HepG2 (cell line): ENCODE data around the gene DPH6. TPM values are rescaled to one million over a fixed set of nuclear protein-coding genes. Genes with fewer than 3 reads are reported as not detected.

Experiments used
- ATAC-seq: fragments of 200-7000 bp; cut with Tn5 transposase; 3 replicates; pipeline ENCODE4 v1.9.1; 2020; ENCODE audit warnings: mild to moderate bottlenecking, moderate library complexity
- BruUV-seq: library from RNA; stranded (reverse); fragments of 400-500 nt; replicated peaks from 2 replicates; lab custom pipeline; 2021; lab: Mats Ljungman, UMichigan
- CTCF ChIA-PET: fragments of 300-600 bp; formaldehyde crosslinking; extraction: SDS; loops from one replicate; lab custom pipeline; 2021; ENCODE audit warnings: low total read pairs, inconsistent platforms, low intra/inter-chr PET ratio; lab: Yijun Ruan, JAX
- POLR2A ChIA-PET: fragments of 350-600 bp; sonication (Branson Sonifier 250); formaldehyde crosslinking; loops from one replicate; lab custom pipeline; 2020; ENCODE audit warnings: antibody characterized with exemption, inconsistent platforms; lab: Yijun Ruan, JAX
- DNase-seq: peaks from one replicate; pipeline ENCODE4 v3.0.0-alpha.2; 2015; ENCODE audit warnings: low spot score
- FAIRE-seq: peaks from 3 replicates; lab custom pipeline; 2011; peaks lifted over from hg19 to GRCh38; lab: Jason Lieb, UNC
- H2AFZ ChIP-seq: one replicate; pipeline ENCODE4 v1.6.1; 2011; ENCODE audit warnings: low read length, inconsistent platforms
- H3K27ac ChIP-seq: fragments of 300-600 bp; 3 replicates; pipeline ENCODE4 v1.8.0; 2011; ENCODE audit warnings: mixed run types, mild to moderate bottlenecking, mixed read lengths, low read length, inconsistent platforms; ENCODE audit not compliant: insufficient read depth; ENCODE audit errors: extremely low read length
- H3K27me3 ChIP-seq, 2 experiments: fragments of 200-600 bp in 1 of 2; 2 replicates in 1 of 2; 3 replicates in 1 of 2; pipeline versions ENCODE4 v1.6.0 to v1.8.0; 2011; ENCODE audit warnings: low read length in 2 of 2, mild to moderate bottlenecking in 2 of 2, moderate library complexity in 2 of 2, inconsistent platforms in 1 of 2; ENCODE audit not compliant: insufficient read depth in 2 of 2, control insufficient read depth in 1 of 2
- H3K36me3 ChIP-seq, 2 experiments: fragments of 200-600 bp in 1 of 2; replicated peaks in 1 of 2; 2 replicates in 1 of 2; 3 replicates in 1 of 2; pipeline versions ENCODE4 v1.5.1 to v1.8.0; 2011; ENCODE audit warnings: low read length in 2 of 2, inconsistent platforms in 1 of 2; ENCODE audit not compliant: insufficient read depth in 2 of 2, control insufficient read depth in 1 of 2
- H3K4me1 ChIP-seq: 2 replicates; pipeline ENCODE4 v1.5.1; 2012; ENCODE audit warnings: low read length, inconsistent platforms; ENCODE audit not compliant: insufficient read depth
- H3K4me2 ChIP-seq: 2 replicates; pipeline ENCODE4 v1.6.0; 2011; ENCODE audit warnings: low read depth, low read length, inconsistent platforms
- H3K4me3 ChIP-seq, 3 experiments: fragments of 200-600 bp in 1 of 3; sonication (generic), shearing (Covaris generic) in 1 of 3; replicated peaks in 1 of 3; 2 replicates each; pipeline ENCODE4 v1.5.1; 2011 to 2016; ENCODE audit warnings: low read length in 3 of 3, inconsistent platforms in 2 of 3, low read depth in 2 of 3, mild to moderate bottlenecking in 2 of 3, control low read depth in 1 of 3, mixed read lengths in 1 of 3; ENCODE audit not compliant: insufficient read depth in 1 of 3
- H3K79me2 ChIP-seq: one replicate; pipeline ENCODE4 v1.6.1; 2011; ENCODE audit warnings: low read length, inconsistent platforms; ENCODE audit not compliant: insufficient read depth
- H3K9ac ChIP-seq: 2 replicates; pipeline ENCODE4 v1.6.0; 2011; ENCODE audit warnings: mild to moderate bottlenecking, low read depth, low read length, inconsistent platforms; ENCODE audit not compliant: insufficient read depth
- H3K9me3 ChIP-seq: 2 replicates; pipeline ENCODE4 v1.5.1; 2012; ENCODE audit warnings: mild to moderate bottlenecking, low read length
- H4K20me1 ChIP-seq: 2 replicates; pipeline ENCODE4 v1.6.0; 2011; ENCODE audit warnings: inconsistent platforms, mild to moderate bottlenecking, low read length, moderate library complexity; ENCODE audit not compliant: insufficient read depth
- ELF4 ChIP-seq: sonication (generic); formaldehyde crosslinking; IDR thresholded peaks from 2 replicates; pipeline ENCODE4 v1.5.0; 2020; ENCODE audit warnings: missing genetic modification reagents, mild to moderate bottlenecking, moderate library complexity, borderline replicate concordance
- KDM5B ChIP-seq: sonication (generic); formaldehyde crosslinking; IDR thresholded peaks from 2 replicates; pipeline ENCODE4 v1.4.0; 2020; ENCODE audit warnings: missing genetic modification reagents, mild to moderate bottlenecking, borderline replicate concordance
- SPEN ChIP-seq: sonication (generic); formaldehyde crosslinking; IDR thresholded peaks from 2 replicates; pipeline ENCODE4 v1.5.1; 2020; ENCODE audit warnings: low read depth, mild to moderate bottlenecking, missing genetic modification reagents
- WGBS: methylation state at CpG from one replicate; pipeline ENCODE4 v1.1.6; 2017; ENCODE audit warnings: low lambda C conversion rate; 5-methylcytosine and 5-hydroxymethylcytosine counted together
- in situ Hi-C: cut with HindIII; loops from 2 replicates; pipeline ENCODE4 v1.10.0; 2017; ENCODE audit warnings: low pct_unique_long_range_greater_than_20kb; ENCODE audit not compliant: extremely low pct_ligation_motif_present
- intact Hi-C: fragments of 100-400 bp; cut with micrococcal nuclease; formaldehyde crosslinking; loops from one replicate; pipeline ENCODE4 v1.10.0; 2022; ENCODE audit not compliant: unreplicated experiment
- polyA plus RNA-seq, 8 experiments: library from polyadenylated mRNA; depleted of rRNA in 3 of 8; stranded (reverse) in 7 of 8; unstranded in 1 of 8; fragments of >200 nt; fragmentation: Illumina TruSeq in 4 of 8; extraction: Trizol in 4 of 8; gene quantifications; 2 replicates each; pipeline versions ENCODE4 v1.2.1 to v1.2.3, GENCODE V29; 2011 to 2016; ENCODE audit warnings: low read depth in 4 of 8, missing spikeins in 1 of 8, mixed read lengths in 1 of 8; ENCODE audit not compliant: insufficient read depth in 1 of 8
- total RNA-seq, 5 experiments: library from RNA; depleted of rRNA; stranded (reverse); fragments of >200 nt; fragmentation: Illumina TruSeq; extraction: Trizol; gene quantifications; 2 replicates each; pipeline ENCODE4 v1.2.3, GENCODE V29; 2016; ENCODE audit warnings: low read depth in 1 of 5
- TF ChIP-seq, protein P1 (sequence below): sonication (generic); formaldehyde crosslinking; IDR thresholded peaks from 2 replicates; pipeline ENCODE4 v1.9.0; 2021; ENCODE audit warnings: missing genetic modification reagents, borderline replicate concordance
- TF ChIP-seq, protein P2 (sequence below): sonication (generic); formaldehyde crosslinking; IDR thresholded peaks from 2 replicates; pipeline ENCODE4 v1.5.1; 2020; ENCODE audit warnings: missing genetic modification reagents, mild to moderate bottlenecking, borderline replicate concordance
- TF ChIP-seq, protein P3 (sequence below): sonication (generic); formaldehyde crosslinking; IDR thresholded peaks from 2 replicates; pipeline ENCODE4 v1.4.0; 2020; ENCODE audit warnings: missing genetic modification reagents

Gene DPH6
- total and polyA plus RNA-seq, 2 of the 13 experiments (the other 11 are each of a cell fraction or from before 2014, with no cell fraction given), result 10.2 to 25.8 TPM

DNA sequence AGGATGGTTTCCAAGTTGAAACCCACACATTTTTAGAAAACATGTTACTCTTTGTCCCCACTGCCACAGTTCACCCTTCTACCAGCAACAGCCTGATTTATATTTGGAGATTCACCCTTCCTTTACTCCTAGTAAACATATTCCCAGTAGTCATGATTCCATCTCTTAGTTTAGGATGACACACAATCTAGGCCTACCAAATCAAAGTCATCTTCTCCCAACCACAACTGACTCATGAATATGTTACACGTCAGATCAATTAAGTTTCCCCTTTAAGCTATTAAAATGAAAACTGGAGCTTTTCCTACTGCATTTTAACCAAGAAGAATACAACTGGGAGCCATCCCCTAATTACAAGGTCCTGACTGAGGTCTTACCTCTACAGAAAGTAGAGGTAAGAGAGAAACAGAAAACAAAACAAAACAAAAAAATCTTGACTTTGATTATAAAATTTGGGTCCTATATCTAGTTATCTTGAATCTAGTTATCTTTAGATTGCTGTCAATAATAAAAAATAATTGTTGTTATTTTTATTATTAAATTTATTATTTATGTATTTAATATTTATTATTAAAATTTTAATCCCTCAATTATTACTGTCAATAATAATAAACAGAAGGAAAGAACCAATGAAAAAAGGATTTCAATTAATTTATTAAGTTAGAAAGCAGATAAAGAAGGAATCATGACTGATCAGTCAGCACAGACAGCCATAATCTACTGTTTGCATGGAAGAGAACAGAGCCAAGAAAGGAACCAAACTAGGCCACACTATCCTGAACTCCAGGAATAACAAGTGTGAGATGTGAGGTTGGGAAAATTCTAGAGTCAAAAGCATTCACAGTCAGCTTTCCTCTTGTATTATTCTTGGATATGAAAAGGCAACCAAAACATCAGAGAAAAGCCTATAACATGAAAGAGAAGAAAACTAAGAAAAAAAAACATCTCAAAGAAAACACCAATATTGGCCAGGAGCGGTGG lies 12.5 kb downstream of the DPH6 start (continued):
- TF ChIP-seq, protein P1, sequence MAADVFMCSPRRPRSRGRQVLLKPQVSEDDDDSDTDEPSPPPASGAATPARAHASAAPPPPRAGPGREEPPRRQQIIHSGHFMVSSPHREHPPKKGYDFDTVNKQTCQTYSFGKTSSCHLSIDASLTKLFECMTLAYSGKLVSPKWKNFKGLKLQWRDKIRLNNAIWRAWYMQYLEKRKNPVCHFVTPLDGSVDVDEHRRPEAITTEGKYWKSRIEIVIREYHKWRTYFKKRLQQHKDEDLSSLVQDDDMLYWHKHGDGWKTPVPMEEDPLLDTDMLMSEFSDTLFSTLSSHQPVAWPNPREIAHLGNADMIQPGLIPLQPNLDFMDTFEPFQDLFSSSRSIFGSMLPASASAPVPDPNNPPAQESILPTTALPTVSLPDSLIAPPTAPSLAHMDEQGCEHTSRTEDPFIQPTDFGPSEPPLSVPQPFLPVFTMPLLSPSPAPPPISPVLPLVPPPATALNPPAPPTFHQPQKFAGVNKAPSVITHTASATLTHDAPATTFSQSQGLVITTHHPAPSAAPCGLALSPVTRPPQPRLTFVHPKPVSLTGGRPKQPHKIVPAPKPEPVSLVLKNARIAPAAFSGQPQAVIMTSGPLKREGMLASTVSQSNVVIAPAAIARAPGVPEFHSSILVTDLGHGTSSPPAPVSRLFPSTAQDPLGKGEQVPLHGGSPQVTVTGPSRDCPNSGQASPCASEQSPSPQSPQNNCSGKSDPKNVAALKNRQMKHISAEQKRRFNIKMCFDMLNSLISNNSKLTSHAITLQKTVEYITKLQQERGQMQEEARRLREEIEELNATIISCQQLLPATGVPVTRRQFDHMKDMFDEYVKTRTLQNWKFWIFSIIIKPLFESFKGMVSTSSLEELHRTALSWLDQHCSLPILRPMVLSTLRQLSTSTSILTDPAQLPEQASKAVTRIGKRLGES, result no peak

DNA sequence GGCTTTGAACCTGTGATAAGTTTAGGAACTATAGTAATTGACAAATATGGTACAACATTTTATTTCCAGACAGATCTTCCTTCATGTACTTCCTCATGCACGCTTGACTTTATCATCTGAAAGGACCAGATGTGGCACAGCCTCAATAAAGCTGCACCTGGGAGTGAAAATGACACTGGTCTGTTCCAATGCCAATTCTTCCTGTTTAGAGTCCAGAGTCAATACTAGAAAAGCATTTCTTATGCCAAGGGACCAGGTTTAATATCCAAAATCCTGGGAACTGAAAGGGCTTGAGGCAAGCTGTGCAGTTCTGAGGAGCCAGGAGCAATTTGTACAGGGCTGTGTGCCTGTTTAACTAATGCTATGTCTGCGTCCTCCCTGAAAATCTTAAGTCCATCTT lies 15.3 kb downstream of the DPH6 start:
- Histone ChIP-seq H3K9me3 (peaks cover 8% of the 10 kb centered on the region), H4K20me1 (no peaks in the 10 kb centered on the region), H3K27ac (no peak overlapping the region), H3K4me2 (no peak overlapping the region), H3K4me1 (peaks cover 9% of the 10 kb centered on the region), H3K9ac (no peak overlapping the region), H3K27me3 (no peaks in the 10 kb centered on the region), H2AFZ (no peak overlapping the region), H3K79me2 (no peaks in the 10 kb centered on the region), H3K36me3 (no peaks in the 10 kb centered on the region; a peak in 1 of 5 replicates), H3K4me3 (no peak overlapping the region)
- FAIRE-seq (no peak), DNase-seq (no peak), ATAC-seq (no peak)
- intact Hi-C loops (no loop called here), in situ Hi-C loops (loop anchor here (25.0 kb wide), 1 partner anchor 1582 kb away; the partner anchor contains the start of gene MEIS2)
- POLR2A ChIA-PET, result no interaction called here
- 100% methylated on average over 2 of the region's 2 CpGs for WGBS
- no TSS peak for BruUV-seq
- CTCF ChIA-PET, result no interaction called here
- TF ChIP-seq ELF4 (CRISPR knock-in tag) (no peak), SPEN (no peak), KDM5B (no peak)
- TF ChIP-seq, protein P2, sequence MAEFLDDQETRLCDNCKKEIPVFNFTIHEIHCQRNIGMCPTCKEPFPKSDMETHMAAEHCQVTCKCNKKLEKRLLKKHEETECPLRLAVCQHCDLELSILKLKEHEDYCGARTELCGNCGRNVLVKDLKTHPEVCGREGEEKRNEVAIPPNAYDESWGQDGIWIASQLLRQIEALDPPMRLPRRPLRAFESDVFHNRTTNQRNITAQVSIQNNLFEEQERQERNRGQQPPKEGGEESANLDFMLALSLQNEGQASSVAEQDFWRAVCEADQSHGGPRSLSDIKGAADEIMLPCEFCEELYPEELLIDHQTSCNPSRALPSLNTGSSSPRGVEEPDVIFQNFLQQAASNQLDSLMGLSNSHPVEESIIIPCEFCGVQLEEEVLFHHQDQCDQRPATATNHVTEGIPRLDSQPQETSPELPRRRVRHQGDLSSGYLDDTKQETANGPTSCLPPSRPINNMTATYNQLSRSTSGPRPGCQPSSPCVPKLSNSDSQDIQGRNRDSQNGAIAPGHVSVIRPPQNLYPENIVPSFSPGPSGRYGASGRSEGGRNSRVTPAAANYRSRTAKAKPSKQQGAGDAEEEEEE (CRISPR knock-in tag), result no peak
- TF ChIP-seq, protein P3, sequence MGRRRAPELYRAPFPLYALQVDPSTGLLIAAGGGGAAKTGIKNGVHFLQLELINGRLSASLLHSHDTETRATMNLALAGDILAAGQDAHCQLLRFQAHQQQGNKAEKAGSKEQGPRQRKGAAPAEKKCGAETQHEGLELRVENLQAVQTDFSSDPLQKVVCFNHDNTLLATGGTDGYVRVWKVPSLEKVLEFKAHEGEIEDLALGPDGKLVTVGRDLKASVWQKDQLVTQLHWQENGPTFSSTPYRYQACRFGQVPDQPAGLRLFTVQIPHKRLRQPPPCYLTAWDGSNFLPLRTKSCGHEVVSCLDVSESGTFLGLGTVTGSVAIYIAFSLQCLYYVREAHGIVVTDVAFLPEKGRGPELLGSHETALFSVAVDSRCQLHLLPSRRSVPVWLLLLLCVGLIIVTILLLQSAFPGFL (CRISPR knock-in tag), result no peak
